CD8-positive, alpha-beta memory T cell (primary cell): Measurements from ENCODE around the gene IQCM. TPM values are rescaled to one million over a fixed set of nuclear protein-coding genes. Genes with fewer than 3 reads are reported as not detected.

Source experiments
- CTCF ChIA-PET: fragments of 350-600 bp; sonication (Branson Sonifier 250); formaldehyde crosslinking; loops from one replicate; lab custom pipeline; 2021; ENCODE audit warnings: antibody characterized with exemption; lab: Charles Lee
- POLR2A ChIA-PET: fragments of 350-600 bp; sonication (Branson Sonifier 250); formaldehyde crosslinking; loops from one replicate; lab custom pipeline; 2021; ENCODE audit warnings: antibody characterized with exemption; lab: Charles Lee
- DNase-seq, 5 donors: peaks; one replicate each; pipeline versions ENCODE4 v3.0.0 to v3.0.0-alpha.2; 2020 to 2022; ENCODE audit warnings: mixed read lengths in 1 of 5
- H3K27ac ChIP-seq: one replicate; pipeline ENCODE4 v1.7.0; 2013; ENCODE audit warnings: low read depth, mild to moderate bottlenecking, low read length, moderate library complexity
- H3K27me3 ChIP-seq: 2 replicates; pipeline ENCODE4 v1.7.0; 2013; ENCODE audit warnings: low read length, mild to moderate bottlenecking; ENCODE audit not compliant: insufficient read depth, poor library complexity, severe bottlenecking
- H3K36me3 ChIP-seq: 2 replicates; pipeline ENCODE4 v1.7.0; 2013; ENCODE audit warnings: mild to moderate bottlenecking, low read length, moderate library complexity; ENCODE audit not compliant: insufficient read depth
- H3K4me1 ChIP-seq: 2 replicates; pipeline ENCODE4 v1.7.0; 2013; ENCODE audit warnings: mild to moderate bottlenecking, low read length, moderate library complexity; ENCODE audit not compliant: insufficient read depth
- H3K4me3 ChIP-seq: 2 replicates; pipeline ENCODE4 v1.7.0; 2013; ENCODE audit warnings: mild to moderate bottlenecking, low read length
- H3K9me3 ChIP-seq: 2 replicates; pipeline ENCODE4 v1.7.0; 2013; ENCODE audit warnings: mild to moderate bottlenecking, low read length
- H3K27ac Mint-ChIP-seq, 8 donors: one replicate each; pipeline ENCODE4 v1.8.0; 2020 to 2021; ENCODE audit warnings: mixed read lengths in 8 of 8, mild to moderate bottlenecking in 6 of 8, inconsistent platforms in 3 of 8, moderate library complexity in 3 of 8
- H3K27me3 Mint-ChIP-seq, 2 donors: one replicate each; pipeline ENCODE4 v1.8.0; 2020 to 2021; ENCODE audit warnings: mixed read lengths in 2 of 2, mild to moderate bottlenecking in 1 of 2, moderate library complexity in 1 of 2
- H3K36me3 Mint-ChIP-seq, 3 donors: one replicate each; pipeline ENCODE4 v1.8.0; 2020 to 2021; ENCODE audit warnings: mixed read lengths in 3 of 3, inconsistent platforms in 1 of 3, mild to moderate bottlenecking in 1 of 3
- H3K4me1 Mint-ChIP-seq, 3 donors: one replicate each; pipeline ENCODE4 v1.8.0; 2020 to 2021; ENCODE audit warnings: mixed read lengths in 3 of 3, inconsistent platforms in 1 of 3, mild to moderate bottlenecking in 1 of 3
- H3K4me3 Mint-ChIP-seq, 7 donors: one replicate each; pipeline ENCODE4 v1.8.0; 2020 to 2021; ENCODE audit warnings: mixed read lengths in 7 of 7, mild to moderate bottlenecking in 6 of 7, moderate library complexity in 4 of 7, inconsistent platforms in 2 of 7
- H3K9me3 Mint-ChIP-seq, 5 donors: one replicate each; pipeline ENCODE4 v1.8.0; 2020 to 2022; ENCODE audit warnings: mixed read lengths in 5 of 5, mild to moderate bottlenecking in 3 of 5, moderate library complexity in 2 of 5, inconsistent platforms in 1 of 5
- polyA plus RNA-seq: library from polyadenylated mRNA; unstranded; fragments of 300-500 nt; fragmentation: Illumina TruSeq; gene quantifications from one replicate; pipeline ENCODE4 v1.2.3, GENCODE V29; 2021
- total RNA-seq, 2 experiments: library from RNA; stranded (reverse); gene quantifications; one replicate each; pipeline ENCODE4 v1.2.3, GENCODE V29; 2021

The IQCM gene
- total and polyA plus RNA-seq, 3 experiments from 2014 or later, result not detected

DNA sequence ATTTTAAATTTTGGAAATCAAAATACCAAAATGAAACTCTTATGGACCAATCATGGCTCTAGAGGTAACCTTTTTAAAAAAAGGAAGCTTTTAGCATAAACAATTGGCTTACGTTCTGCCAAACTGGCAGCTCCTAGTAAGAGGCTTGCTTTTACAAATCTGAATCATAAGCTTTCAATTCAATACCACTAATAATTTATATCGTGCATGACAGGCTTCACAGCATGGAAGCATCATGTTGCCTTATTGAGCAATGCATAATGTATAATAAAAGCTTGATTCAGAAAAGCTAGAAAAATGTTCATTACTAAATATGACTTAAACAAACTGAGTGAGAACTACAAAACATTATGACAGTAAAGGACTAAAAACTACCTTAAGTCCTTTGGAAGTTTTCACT, 280.9 kb downstream of the IQCM start:
- no peaks in the 10 kb centered on the region for H3K36me3 Mint-ChIP-seq
- ChIA-PET CTCF (no interaction called here), POLR2A (no interaction called here)
- Histone ChIP-seq H3K4me1 (no peaks in the 10 kb centered on the region), H3K27ac (no peak overlapping the region), H3K4me3 (no peak overlapping the region), H3K27me3 (no peaks in the 10 kb centered on the region), H3K36me3 (no peaks in the 10 kb centered on the region), H3K9me3 (no peaks in the 10 kb centered on the region)
- no peaks in the 10 kb centered on the region for H3K4me1 Mint-ChIP-seq
- no peak overlapping the region for H3K4me3 Mint-ChIP-seq
- H3K27ac Mint-ChIP-seq, result no peak overlapping the region
- H3K9me3 Mint-ChIP-seq, result peaks cover 4 to 38% (median 11%) of the 10 kb centered on the region in 5 donors
- DNase-seq, result no peak
- no peaks in the 10 kb centered on the region for H3K27me3 Mint-ChIP-seq

DNA sequence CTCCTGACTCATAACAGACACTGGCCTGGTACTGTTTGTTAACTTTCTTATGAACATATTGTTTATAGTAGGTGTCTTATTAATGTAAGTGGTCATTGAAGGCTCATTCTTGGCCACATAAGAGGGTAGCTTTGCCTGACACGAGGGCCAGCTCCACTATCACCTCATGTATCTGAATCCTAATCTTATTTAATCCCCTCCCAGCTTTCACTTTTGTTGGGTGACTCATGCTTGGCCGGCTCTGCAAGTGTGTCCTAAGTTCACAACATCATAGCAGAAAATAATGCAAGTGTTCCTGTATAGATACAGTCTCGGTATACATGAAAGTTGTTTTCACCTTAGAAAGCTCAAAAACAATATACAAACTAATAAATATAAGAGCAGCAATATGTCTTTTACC, 283.8 kb downstream of the IQCM start:
- CTCF ChIA-PET, result no interaction called here
- no peaks in the 10 kb centered on the region for H3K36me3 Mint-ChIP-seq
- Histone ChIP-seq H3K4me1 (no peaks in the 10 kb centered on the region), H3K4me3 (no peak overlapping the region), H3K9me3 (no peaks in the 10 kb centered on the region), H3K27ac (no peak overlapping the region), H3K27me3 (no peaks in the 10 kb centered on the region), H3K36me3 (no peaks in the 10 kb centered on the region)
- H3K27ac Mint-ChIP-seq, result no peak overlapping the region
- H3K4me3 Mint-ChIP-seq, result no peak overlapping the region
- H3K9me3 Mint-ChIP-seq, result peaks cover 0 to 21% (median 6%) of the 10 kb centered on the region in 5 donors
- no peaks in the 10 kb centered on the region for H3K4me1 Mint-ChIP-seq
- POLR2A ChIA-PET, result no interaction called here
- DNase-seq, result no peak
- peaks cover 0 to 2% of the 10 kb centered on the region in 2 donors for H3K27me3 Mint-ChIP-seq

DNA sequence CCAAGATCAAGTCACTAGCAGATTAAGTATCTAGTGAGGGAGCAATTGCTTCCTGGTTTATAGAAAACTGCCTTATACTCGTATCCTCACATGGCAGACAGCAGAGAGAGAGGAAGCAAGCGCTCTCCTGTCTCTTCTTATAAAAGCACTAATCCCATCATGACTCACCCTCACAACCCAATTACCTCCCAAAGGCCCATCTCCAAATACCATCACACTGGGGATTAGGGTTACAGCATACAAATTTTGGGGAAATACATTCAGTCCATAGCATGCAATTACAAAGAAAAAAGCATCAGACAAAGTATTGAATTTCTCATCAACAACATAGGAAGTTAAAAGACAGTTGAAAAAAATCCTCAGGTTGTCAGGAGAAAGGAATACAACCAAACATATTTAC, 292.6 kb downstream of the IQCM start:
- H3K36me3 ChIP-seq, result no peaks in the 10 kb centered on the region
- ChIA-PET POLR2A (no interaction called here), CTCF (no interaction called here)
- no peak for DNase-seq
- Mint-ChIP-seq H3K4me3 (no peak overlapping the region), H3K9me3 (peaks cover 0 to 18% (median 5%) of the 10 kb centered on the region in 5 donors), H3K36me3 (no peaks in the 10 kb centered on the region), H3K4me1 (no peaks in the 10 kb centered on the region), H3K27ac (no peak overlapping the region), H3K27me3 (no peaks in the 10 kb centered on the region)
- no peaks in the 10 kb centered on the region for H3K4me1 ChIP-seq
- H3K4me3 ChIP-seq, result no peak overlapping the region
- no peaks in the 10 kb centered on the region for H3K27me3 ChIP-seq
- no peak overlapping the region for H3K27ac ChIP-seq
- no peaks in the 10 kb centered on the region for H3K9me3 ChIP-seq

GRCh38 chr4:149521611-149522425, 293.8 kb downstream of the IQCM start:
- H3K36me3 Mint-ChIP-seq, result no peaks in the 10 kb centered on the region
- no peak overlapping the region for H3K4me3 Mint-ChIP-seq
- Histone ChIP-seq H3K27ac (no peak overlapping the region), H3K36me3 (no peaks in the 10 kb centered on the region), H3K27me3 (no peaks in the 10 kb centered on the region), H3K9me3 (no peaks in the 10 kb centered on the region), H3K4me3 (no peak overlapping the region), H3K4me1 (no peaks in the 10 kb centered on the region)
- CTCF ChIA-PET, result no interaction called here
- H3K4me1 Mint-ChIP-seq, result no peaks in the 10 kb centered on the region
- POLR2A ChIA-PET, result no interaction called here
- no peak overlapping the region for H3K27ac Mint-ChIP-seq
- H3K9me3 Mint-ChIP-seq, result peaks cover 0 to 23% (median 5%) of the 10 kb centered on the region in 5 donors
- DNase-seq, result no peak
- H3K27me3 Mint-ChIP-seq, result no peaks in the 10 kb centered on the region

GRCh38 chr4:149518471-149518870, 297.2 kb downstream of the IQCM start:
- POLR2A ChIA-PET, result no interaction called here
- no peaks in the 10 kb centered on the region for H3K4me1 Mint-ChIP-seq
- Histone ChIP-seq H3K4me3 (no peak overlapping the region), H3K27me3 (no peaks in the 10 kb centered on the region), H3K4me1 (no peaks in the 10 kb centered on the region), H3K27ac (no peak overlapping the region), H3K36me3 (no peaks in the 10 kb centered on the region), H3K9me3 (no peaks in the 10 kb centered on the region)
- CTCF ChIA-PET, result no interaction called here
- H3K4me3 Mint-ChIP-seq, result no peak overlapping the region
- no peak overlapping the region for H3K27ac Mint-ChIP-seq
- peaks cover 2 to 22% (median 6%) of the 10 kb centered on the region in 5 donors for H3K9me3 Mint-ChIP-seq
- H3K36me3 Mint-ChIP-seq, result no peaks in the 10 kb centered on the region
- no peak for DNase-seq
- H3K27me3 Mint-ChIP-seq, result no peaks in the 10 kb centered on the region

DNA sequence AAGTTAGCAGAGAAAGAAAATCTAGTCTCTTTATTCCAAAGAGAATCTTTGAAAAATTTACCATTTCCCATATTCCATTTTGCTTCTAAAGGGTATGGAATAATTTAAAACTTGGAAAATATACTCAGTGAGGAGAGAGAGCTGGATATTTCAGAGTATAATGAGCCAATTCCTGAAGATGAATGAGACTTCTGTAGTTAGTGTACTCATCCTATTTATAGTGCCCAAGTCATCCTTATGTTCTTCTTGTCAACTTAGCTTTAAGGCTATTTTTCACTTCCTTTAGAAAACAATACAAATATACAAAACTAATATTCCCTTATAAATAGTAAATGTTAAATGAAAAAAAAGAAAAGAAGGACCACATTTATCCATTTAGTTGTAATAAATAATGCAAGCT, 302.6 kb downstream of the IQCM start:
- ChIA-PET CTCF (no interaction called here), POLR2A (no interaction called here)
- no peaks in the 10 kb centered on the region for H3K36me3 ChIP-seq
- H3K27ac ChIP-seq, result no peak overlapping the region
- Mint-ChIP-seq H3K9me3 (peaks cover 0 to 18% (median 6%) of the 10 kb centered on the region in 5 donors), H3K36me3 (no peaks in the 10 kb centered on the region), H3K27me3 (no peaks in the 10 kb centered on the region), H3K4me1 (no peaks in the 10 kb centered on the region), H3K4me3 (no peak overlapping the region), H3K27ac (no peak overlapping the region)
- DNase-seq, result no peak
- no peak overlapping the region for H3K4me3 ChIP-seq
- H3K4me1 ChIP-seq, result no peaks in the 10 kb centered on the region
- no peaks in the 10 kb centered on the region for H3K27me3 ChIP-seq
- H3K9me3 ChIP-seq, result no peaks in the 10 kb centered on the region

DNA sequence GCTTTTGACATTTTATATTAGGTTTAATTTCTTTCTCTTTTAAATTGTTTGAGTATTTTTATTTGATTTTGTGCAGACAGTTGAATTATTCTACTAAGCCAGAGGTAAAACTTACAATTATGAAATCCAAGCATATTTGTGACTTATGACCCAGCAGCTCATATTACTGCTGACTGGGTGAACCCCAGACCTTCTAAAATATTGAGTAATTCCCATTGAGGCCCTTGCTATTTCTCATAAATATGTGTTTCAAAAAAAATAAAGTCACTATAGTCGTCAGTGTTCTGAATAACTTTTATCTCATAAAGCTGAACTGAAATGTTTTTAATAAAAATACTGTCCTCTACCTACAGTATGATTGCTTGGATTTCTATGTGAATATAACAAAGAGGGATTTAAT, 303.1 kb downstream of the IQCM start:
- Histone ChIP-seq H3K4me1 (no peaks in the 10 kb centered on the region), H3K36me3 (no peaks in the 10 kb centered on the region), H3K9me3 (no peaks in the 10 kb centered on the region), H3K27me3 (no peaks in the 10 kb centered on the region), H3K4me3 (no peak overlapping the region), H3K27ac (no peak overlapping the region)
- DNase-seq, result no peak
- Mint-ChIP-seq H3K27ac (no peak overlapping the region), H3K4me1 (no peaks in the 10 kb centered on the region), H3K27me3 (no peaks in the 10 kb centered on the region), H3K9me3 (peaks cover 0 to 17% (median 6%) of the 10 kb centered on the region in 5 donors), H3K36me3 (no peaks in the 10 kb centered on the region), H3K4me3 (no peak overlapping the region)
- ChIA-PET CTCF (no interaction called here), POLR2A (no interaction called here)

DNA sequence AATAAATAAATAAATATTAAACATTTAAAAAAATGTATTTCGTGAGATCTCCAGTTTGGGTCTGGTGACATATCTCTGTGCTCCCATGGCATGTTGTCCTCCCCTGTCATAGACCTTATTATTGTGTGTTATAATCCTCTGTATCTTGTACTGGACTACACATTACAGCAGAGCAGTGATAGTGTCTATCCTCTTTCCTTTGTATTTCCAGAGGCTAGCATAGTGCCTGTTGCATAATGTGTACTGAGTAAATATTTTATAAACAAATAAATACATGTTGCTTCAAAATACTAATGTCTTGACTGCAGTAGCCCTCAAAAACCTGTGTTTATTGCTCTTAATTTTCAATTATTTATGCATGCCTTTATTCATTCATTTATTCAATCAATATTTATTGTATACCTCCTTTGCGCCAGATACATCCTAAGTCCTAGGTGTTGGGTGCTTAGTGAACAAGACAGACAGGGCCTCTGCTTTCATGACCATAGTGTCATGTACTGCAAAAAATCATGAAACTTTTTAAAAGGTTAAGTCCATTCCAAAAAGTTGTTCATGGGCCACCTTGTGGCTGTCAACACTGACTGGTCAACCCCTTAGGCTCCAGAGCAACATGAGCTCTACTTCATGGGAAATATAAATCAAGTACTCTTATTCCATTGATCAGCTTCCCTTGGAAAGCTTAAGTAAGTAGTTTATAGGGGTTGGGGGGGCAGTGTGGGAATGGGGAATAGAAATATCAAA, 303.9 kb downstream of the IQCM start:
- POLR2A ChIA-PET, result no interaction called here
- no peak overlapping the region for H3K4me3 ChIP-seq
- Mint-ChIP-seq H3K4me1 (no peaks in the 10 kb centered on the region), H3K9me3 (peaks cover 0 to 13% (median 6%) of the 10 kb centered on the region in 5 donors), H3K4me3 (no peak overlapping the region), H3K27ac (no peak overlapping the region), H3K27me3 (no peaks in the 10 kb centered on the region), H3K36me3 (no peaks in the 10 kb centered on the region)
- no peak for DNase-seq
- no peaks in the 10 kb centered on the region for H3K27me3 ChIP-seq
- H3K27ac ChIP-seq, result no peak overlapping the region
- H3K36me3 ChIP-seq, result no peaks in the 10 kb centered on the region
- no peaks in the 10 kb centered on the region for H3K9me3 ChIP-seq
- H3K4me1 ChIP-seq, result no peaks in the 10 kb centered on the region
- CTCF ChIA-PET, result no interaction called here
